Erythroblast (primary cell): Measurements from ENCODE around the gene ZNHIT1.

Experiments used
- GATA1 ChIP-seq: IDR thresholded peaks from 2 replicates; pipeline ENCODE4 v1.6.1; 2011; ENCODE audit warnings: low read depth, mild to moderate bottlenecking, control low read depth, low read length, moderate library complexity
- POLR2A ChIP-seq: IDR thresholded peaks from 2 replicates; pipeline ENCODE4 v1.6.1; 2011; ENCODE audit warnings: mild to moderate bottlenecking, low read length

DNA sequence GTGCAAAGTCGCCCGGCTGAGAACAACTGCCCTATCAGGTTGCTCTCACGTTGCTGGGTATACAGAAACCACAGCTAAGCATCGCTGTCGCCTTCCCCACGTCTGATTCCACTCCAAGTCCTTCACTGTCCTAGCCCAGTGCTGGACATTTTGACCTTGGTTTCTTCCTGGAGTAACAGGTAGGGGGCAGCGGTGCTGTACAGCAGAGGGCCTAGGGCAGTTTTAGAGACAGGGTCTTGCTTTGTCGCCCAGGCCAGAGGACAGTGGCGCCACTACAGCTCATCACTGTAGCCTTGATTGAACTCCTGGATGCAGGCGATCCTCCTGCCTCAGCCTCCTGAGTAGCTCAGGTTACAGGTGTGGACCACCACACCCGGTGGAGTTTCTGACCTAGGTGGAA is 17.1 kb downstream of the ZNHIT1 start:
- TF ChIP-seq POLR2A (no peak), GATA1 (no peak)
